Right forelimb (tissue), 1 donor: ENCODE results near the gene ADGRB3.
"Not testable (repeated sequence)": the region's sequence is repeated elsewhere in the genome, so short reads cannot be mapped to it uniquely, and the experiment has no call there.

ENCODE experiments used
- DNase-seq: peaks from one replicate; pipeline ENCODE4 v3.0.0-alpha.2; 2018

ADGRB3 gene

DNA sequence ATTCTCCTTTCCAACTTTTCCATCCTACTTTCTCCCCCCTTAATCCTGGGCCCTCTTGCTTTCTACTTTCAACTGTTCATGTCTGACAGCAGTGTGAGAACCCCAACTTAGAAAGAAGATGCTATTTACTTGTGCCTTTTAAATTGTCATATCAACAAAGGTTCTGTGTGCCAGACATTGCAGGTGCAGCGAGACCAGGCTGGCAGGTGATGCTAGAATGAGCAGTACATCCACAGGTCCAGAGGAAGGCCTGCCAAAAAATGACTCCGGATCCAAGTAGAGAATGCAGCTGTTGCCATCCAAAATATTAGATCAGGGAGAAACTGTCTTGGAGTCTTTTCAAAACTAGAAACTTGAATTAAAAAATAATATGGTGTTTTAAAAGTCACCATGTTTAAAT lies 651.2 kb downstream of the ADGRB3 start:
- no peak for DNase-seq

DNA sequence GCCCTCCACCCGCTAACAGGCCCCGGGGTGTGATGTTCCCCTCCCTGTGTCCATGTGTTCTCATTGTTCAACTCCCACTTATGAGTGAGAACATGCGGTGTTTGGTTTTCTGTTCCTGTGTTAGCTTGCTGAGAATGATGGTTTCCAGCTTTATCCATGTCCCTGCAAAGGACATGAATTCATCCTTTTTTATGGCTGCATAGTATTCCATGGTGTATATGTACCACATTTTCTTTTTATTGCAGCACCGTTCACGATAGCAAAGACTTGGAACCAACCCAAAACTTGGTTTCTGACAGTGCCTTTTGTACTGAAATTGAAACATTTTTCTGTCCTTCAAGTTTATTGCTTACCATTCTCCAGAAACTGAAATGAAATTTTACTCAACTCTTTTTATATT lies 653.1 kb downstream of the ADGRB3 start:
- not testable (repeated sequence) for DNase-seq

DNA sequence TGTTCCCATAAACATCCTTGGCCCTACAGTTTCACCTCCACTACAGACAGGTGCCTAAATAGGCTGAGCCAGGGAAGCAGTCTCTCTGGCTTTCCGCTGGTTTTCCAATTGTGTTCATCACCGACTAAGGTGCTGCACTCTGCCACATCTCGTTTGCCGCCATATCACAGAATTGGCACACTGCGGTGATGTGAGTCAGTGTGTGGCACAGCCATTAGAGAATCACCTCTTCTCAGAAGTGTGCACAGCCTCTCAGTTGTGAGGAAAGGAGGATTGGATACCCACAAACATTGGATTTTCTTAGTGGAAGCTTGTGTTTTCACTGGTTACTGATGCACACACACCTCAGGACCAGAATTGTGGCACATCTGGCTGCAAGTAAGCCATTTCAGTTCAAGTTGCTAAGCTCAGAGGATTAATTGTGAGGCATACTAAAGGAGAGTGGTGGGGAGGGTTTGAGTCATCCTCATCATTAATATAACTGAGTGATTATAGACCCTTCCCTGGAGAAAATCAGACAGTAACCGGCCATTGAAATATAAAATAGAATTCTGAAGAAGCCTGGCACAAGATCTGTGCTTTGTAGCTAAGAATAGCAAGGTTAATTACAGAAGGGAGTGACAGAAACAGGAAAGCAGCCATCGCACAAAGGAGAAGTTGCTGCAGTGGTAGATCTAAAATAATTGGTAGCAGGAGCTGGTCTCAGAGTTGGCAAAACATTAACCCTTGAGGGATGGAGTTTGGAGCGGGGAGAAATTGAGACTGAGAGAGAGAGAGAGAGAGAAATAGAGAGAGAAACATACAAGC lies 654.8 kb downstream of the ADGRB3 start:
- DNase-seq = no peak

DNA sequence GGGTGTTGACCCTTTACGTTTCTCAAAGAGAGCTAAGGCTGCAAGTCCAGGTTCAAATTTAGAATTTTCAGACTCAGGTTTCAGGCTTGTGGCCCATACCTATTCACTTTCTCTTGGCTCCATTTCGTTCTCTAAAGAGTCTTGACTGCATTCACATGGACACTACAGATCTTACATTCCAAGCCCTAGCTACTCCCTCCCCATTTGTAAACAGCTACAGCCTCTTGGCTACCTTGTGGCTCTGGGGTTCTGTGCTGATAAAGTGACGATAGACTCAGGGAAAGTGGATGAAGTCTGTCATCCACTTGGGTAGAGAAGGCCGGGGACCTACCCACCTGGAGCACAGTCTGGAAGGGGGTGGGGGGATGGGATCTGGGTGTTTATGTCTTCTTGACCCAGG lies 658.4 kb downstream of the ADGRB3 start:
- no peak for DNase-seq

DNA sequence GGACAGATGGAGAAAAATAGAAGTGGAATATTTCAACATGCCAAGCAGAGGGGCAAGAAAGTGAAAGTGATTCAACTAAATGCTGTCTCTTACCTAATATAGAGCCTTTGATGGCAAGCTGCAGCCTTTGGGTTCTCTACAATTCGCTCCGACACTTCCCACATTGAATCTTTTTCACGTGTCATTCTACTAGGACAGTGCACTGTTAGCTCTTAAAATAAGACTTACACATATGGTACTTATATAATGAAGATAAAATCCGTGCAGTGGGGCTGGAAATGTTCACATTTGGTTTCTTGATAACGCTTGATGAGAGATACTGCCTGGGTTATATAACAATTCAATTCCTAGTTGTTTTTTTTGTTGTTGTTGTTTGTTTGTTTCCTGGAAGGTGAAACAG lies 659.3 kb downstream of the ADGRB3 start:
- DNase-seq = no peak

DNA sequence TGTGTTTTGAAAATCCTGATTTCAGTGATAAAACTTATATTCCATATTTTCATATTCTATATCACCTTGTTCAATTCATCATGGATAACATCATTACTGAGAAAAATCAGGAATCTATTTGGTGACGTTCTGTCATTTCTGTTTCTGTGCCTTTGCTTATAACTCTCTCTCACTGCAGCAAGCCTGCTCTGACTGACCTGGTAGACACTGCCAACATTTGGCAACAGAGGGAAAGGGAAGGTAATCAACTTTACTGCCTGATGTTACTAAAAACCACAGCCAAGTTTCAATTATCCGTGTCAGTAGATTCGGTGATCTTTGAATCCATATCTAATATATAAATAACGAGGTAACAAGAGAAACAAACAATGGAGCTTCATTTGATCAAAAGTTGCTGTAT lies 659.8 kb downstream of the ADGRB3 start:
- DNase-seq = no peak

DNA sequence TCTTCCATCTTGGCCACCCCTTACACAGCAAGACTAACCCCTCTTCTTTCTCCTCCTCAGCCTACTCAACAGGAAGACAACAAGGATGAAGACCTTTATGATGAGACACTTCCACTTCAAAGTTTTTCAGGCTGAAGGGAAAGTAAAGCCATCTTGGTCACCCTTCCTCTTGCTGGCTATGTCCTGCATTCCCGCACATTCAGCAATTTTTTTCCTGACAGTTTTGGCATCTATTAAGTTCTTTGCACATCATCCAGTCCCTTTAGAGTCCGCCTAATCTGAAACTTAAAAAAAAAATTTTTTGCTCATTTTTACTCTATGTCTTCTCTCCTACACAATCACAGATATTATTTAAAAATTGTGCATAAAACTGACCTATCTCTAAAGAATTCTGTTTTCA lies 668.3 kb downstream of the ADGRB3 start:
- DNase-seq = no peak

DNA sequence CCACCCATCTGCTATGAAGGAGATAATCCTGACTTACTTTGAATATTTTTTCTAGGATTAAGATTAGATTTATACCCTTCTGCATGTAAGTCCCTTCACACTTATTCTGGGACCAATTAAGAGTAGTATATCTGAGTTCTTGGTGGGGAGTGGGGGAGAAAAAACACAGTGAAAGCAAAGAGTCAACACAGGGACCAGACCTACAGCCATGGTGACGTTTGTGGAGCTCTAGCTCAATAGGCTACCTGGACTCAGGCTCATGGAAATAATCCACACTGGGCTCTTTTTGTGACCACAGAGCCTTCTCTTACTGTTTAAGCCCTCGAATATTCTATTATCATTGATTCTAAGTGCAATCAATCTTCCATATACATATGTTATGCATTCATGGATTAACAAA lies 670.4 kb downstream of the ADGRB3 start:
- no peak for DNase-seq

DNA sequence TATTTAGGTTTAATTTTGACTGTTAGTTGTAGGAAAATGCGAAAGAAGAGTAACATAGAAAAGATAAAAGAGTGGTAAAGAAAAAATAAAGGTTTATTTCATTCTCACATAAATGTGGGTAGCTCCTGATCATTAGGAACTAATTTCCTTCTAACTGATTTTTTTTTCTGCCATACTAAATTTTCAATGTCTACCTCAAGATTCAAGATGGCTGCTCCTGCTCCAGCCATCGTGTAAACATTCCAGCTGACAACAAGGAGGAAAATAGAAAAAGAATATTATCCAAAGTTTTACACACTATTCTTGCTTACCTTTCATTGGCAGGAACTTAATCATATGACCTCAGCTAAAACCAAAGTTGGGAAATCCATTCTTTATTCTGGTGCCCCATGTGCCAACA lies 673.5 kb downstream of the ADGRB3 start:
- DNase-seq = no peak

DNA sequence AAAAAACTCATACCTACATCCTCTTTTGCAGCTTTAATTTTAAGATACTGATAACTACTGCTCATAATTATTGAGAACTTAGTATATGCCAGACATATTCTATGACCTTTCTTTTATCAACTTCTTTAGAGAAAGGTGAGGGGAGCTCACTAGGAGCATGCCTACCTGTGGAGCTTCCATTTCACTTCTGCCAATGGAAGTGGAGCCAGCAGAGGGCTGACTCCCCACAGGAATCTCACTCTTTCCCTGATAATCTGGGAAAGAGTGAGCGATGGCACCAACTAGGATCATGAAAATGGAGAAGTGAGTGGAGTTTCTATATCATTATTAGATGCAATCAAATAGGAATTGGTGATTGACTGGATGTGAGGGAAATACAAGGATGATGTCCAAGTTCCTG lies 676.8 kb downstream of the ADGRB3 start:
- no peak for DNase-seq

DNA sequence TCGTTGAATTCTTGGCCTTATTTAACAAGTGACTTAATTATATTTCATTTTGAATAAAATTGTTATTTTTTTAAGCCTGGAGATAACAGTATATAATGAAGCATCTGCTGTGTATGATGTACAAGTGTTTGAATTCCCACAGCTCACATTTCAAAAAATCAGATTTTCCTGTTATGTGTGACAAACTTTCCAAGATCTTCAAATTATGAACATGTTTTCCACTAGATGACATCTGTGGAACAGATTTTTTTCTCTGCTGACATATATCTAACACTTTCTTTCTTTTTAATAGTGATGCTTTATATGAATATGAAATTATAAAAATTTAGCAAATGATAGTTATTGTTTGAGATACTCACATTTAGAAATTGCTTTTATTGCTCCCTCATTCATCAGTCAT lies 678.9 kb downstream of the ADGRB3 start:
- no peak for DNase-seq

DNA sequence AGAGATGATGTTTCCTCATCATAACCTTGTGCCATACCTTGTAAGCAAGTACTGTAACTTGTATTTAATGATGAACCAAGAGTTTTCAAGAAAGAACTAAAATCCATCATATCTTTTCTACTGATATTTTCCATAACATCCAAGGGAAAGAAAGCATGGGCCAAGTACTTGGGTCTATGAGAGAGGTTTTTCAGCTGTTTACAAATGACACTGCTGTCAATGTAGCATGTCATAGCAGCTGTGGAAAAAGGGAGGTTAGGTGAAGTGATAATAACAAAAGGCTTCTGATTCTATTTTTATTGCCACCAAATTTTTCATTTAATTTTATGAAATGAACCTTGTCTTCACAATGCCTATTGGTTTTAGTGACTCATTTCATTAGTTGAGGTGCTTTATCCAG lies 679.4 kb downstream of the ADGRB3 start:
- DNase-seq = no peak

DNA sequence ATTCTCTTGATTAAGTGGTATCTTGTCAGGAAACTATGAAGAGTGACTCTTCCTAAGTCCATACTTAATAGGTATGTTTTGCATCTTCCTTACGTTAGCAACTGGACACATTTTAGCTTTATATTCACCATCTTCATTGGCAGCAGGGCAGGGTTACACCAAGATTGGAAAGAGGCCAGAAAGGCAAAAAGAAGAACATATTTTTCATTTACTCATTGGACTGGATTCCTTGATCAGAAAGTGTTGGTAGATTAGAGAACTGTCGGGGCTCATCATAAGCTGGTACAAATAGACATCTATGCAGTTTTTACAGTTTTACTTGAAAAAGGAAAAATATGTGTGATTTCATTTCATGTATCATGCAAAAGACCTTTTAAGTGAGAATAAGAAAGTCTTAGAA lies 696.8 kb downstream of the ADGRB3 start:
- no peak for DNase-seq

DNA sequence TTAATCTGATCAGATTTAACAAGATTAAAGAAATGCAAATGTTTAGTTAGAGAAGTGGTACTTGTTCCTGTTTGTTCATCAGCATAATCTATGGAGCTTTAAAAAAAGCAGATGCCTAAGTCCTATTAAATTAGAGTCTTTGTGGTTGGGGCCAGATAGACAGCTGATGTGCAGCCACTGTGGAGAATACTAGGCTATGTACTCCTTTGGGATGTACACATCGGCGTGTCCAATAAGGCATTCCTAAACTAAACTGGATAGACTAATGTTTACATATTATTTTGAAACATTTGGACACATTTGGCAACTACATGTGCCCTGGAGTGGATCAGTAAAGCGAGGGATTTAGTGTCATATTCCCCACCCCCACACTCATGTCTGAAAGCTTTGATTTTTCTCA lies 702.2 kb downstream of the ADGRB3 start:
- no peak for DNase-seq

DNA sequence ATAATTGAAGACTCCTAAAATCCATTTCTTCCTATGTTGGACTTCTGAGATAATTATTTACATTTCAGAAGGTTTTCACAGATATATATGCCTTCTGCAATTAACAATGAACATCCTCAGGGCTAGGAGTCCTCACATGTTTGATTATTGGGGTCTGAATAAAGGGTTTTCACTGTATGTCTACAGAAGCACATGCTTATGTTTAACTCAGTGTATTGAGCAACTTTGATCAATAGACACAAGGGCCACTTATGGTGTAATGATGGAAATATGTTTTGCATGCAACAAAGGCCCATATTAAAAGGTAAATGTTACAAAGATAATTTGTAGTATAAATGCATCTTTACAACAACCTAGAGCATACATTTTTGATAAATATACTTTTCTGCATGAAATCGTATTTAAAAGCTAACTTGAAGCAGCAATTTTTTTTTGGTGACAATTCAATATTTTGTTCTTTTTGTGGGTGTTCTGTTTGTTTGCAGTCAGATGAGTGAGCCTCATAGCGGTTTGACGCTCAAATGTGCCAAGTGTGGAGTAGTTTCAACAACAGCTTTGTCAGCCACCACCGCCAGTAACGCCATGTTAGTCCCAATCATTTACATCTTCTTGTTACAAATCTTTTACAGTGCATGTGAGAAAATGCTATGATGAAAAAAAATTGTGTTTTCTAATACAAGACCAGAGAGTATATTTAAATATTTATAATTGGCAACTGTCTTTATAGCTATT lies 703.5 kb downstream of the ADGRB3 start:
- DNase-seq = no peak

DNA sequence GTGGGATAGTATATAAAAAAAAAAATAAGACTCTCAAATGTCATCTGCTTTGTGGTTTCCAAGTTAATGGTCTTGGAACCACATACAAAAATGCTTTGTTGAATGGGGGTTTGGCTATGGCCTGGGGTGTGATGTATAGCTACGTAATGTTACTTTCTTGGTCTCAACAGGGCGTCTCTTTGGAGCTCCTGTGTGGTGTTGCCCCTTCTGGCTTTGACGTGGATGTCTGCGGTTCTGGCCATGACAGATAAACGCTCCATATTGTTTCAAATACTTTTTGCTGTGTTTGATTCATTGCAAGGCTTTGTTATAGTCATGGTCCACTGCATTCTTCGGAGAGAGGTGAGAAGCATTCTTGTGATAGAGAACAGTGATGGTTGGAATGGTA lies 704.1 kb downstream of the ADGRB3 start:
- no peak for DNase-seq

DNA sequence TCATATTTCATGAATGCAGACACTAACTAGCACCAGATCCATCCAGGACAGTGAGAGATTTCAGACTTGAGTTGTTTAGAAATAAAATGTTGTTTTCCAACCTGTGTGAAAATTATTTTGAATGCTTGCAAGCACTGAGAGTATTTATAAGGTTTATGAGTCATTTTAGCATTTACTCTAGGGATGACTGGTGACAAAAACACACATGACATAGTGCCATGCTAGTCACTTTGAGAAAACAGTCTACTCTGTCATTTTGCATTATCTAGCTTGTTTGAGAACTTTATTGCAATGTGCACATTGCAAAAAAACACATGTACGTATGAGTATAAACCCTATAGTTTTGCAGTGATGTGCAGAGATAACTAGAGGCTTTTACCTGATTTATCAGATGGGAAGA lies 705.1 kb downstream of the ADGRB3 start:
- no peak for DNase-seq

DNA sequence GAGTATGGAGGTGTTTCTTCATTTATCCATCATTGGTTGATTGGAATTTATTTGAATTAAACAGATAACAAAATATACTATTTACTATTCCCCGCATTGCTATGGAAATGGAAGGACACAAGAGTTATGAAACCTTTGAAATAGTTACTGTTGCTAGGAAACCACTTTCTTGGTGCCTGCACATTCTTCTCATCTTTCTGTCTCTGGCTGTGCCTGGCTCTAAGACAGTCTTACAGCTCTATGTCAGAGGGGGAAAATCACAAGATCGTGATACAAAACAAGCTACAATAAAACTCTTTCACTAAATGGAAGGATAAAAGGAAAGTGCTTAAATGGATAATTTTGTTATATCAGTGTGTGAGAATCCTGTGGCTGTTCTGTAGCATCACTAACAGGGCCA lies 708.8 kb downstream of the ADGRB3 start:
- no peak for DNase-seq

DNA sequence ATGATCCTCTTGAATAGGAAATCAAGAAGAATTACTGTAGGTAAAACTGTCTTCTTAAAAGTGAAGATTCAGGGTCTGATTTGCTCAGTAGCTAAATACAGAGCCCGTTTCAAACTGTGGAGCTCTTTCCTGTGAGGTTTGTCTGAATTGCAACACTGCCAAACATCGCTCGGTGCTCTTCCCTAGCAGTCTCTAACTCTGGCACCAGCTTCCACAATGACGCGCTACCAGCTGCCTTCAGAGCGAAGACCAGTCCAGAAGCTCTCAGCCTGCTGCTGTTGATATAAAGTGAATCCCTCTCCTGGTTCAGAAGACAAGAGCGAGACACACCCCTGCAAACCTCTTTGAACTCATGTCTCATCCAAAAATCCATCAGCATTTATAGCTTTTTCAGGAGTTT lies 714.7 kb downstream of the ADGRB3 start:
- peak; percentile 68 for DNase-seq

DNA sequence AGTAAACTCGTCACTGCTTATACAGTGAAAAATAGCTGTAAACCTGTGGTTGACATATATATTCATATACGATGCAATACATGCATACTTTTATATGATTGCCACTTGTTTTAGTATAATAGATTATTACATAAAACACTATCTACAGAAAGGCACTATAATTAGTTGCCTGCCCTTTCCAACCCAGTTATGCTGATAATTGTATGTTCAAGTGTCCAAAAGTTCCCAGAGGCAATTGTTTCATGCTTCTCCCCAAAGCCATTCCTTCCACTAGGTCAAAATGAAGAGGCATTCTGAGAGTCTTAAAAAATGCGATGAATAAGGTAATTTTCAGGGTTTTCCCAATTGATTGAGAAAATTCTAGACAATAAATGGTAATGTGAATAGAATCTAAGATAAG lies 727.1 kb downstream of the ADGRB3 start:
- no peak for DNase-seq

DNA sequence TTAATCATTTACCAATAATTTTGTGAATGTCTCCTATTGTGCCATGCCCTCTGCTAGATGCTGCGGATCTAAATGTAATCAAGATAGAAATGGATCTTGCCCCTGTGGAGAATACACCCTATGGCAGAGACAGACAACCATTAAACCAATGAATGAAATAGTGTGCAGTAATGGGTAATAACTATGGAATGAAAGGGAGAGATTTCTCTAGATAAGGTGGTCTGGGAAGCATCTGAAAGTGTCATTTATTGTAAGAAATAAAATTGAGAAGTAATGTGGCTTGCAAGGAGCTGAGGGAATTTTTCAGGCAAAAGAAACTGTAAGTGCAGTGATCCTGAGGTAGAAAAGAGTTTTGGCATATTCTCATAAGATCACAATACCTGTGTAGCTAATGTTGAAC lies 731.7 kb downstream of the ADGRB3 start:
- DNase-seq = no peak

DNA sequence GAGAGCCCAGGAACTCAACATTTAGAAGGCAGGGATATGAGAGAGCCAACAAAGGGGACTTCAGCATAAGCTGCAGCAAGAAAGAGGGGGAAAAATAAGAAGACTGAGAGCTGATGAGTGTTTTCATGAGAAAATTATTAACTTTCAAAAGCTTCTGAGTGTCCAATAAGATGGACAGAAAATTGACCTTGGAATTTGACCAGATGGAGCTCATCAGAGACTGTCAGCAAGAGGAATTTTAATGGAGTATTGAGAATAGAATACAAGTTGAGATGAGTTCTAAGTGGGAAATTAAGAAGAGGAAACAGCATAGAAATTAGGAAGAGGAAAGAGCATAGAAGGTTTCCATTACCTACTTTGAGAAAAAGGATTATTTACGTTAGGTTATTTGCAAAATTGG lies 733.5 kb downstream of the ADGRB3 start:
- no peak for DNase-seq

DNA sequence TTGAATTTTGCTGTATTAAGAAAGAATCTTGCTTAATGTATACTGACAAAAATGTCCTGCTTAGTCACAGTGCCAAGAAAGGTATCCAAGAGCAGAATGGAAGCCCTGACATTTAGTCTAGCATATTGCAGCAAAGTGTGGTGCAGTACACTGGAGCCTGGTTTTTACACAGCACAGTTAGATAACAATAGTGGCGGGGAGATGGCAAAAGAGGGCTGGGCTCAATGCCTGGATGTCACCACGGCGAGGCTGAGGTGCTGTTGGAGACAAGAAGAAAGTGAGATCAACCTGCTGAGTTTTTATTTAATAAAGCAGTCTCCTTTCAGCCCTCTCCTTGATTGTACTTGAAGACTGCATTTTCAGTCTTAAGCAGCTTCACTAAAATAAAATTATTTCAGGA lies 735.7 kb downstream of the ADGRB3 start:
- no peak for DNase-seq

DNA sequence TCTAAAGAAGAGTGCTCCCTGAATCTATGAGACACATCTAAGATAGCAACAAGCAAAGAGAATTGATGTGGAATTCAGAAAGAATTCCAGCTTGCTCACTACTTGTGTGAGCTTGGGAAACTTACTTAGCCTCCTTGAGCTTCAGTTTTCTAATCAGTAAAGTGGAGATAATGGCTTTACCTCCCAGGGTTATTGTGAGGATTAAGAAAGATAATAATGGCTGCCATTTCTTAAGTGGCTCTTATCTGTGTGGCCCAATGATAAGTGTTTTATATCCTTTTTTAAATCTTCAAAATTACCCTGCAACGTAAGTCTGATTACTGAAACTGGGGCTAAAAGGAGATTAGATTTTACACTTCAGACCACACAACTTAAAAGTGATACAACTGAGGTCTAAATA lies 743.2 kb downstream of the ADGRB3 start:
- DNase-seq = no peak

DNA sequence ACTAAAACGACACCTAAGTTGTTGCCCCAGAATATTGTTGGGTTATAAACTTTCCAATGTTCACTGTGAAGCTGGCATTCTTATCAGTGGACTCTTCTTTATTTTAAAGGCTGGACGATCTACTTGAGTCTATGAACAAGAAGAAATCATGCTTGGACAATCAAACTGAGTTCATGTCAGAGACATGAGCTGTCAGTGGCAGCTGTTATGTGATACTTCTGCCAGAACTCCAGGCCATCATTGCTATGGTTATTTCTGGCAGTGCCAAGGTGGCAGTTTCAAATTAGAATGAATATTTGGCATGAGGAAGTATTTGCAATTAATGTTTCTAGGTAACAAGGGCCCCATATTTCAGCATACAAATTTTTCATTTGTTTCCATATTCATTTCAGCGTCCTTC lies 744.4 kb downstream of the ADGRB3 start:
- no peak for DNase-seq
